ENCODE results near the gene PLEKHM2.

PLEKHM2 gene

DNA sequence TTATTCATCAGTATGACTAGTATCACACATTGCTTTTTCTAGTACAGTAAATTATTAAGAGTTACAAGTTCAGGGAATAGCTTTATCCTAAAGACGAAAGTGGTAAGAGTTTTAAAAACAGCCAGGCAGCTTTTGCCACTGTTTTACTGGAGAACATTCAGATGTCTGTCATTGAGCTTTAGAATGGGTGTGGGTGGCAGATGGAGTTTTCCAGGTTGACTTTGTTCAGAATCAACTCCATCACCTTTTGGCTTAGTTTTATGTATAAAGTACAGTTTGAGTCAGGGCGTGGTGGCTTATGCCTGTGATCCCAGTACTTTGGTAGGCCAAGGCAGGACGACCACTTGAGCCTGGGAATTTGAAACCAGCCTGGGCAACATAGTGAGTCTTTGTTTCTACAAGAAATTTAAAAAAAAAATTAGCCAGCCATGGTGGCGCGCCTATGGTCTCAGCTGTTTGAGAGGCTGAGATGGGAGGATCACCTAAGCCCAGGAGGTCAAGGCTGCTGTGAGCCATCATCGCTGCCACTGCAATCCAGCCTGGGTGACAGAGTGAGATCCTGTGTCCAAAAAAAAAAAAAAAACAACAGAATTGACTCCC lies 29.9 kb upstream of the PLEKHM2 start:
- H3K27ac ChIP-seq (ENCODE audit: insufficient read depth, low read length, poor library complexity, severe bottlenecking) = no peak overlapping the region
- H3K9me3 ChIP-seq (ENCODE audit: control insufficient read depth, low read length) = no peaks in the 10 kb centered on the region
- peaks cover 36% of the 10 kb centered on the region for H3K36me3 ChIP-seq (ENCODE audit: control insufficient read depth, insufficient read depth, low read length)
- H3K27me3 ChIP-seq (replicated peaks; ENCODE audit: control insufficient read depth, insufficient read depth, low read length, poor library complexity, severe bottlenecking) = no peaks in the 10 kb centered on the region
- H3K4me3 ChIP-seq (ENCODE audit: insufficient read depth, low read depth, low read length, poor library complexity, severe bottlenecking) = no peak overlapping the region
- DNase-seq = no peak
- no peaks in the 10 kb centered on the region for H3K4me1 ChIP-seq (ENCODE audit: control insufficient read depth, insufficient read depth, low read length, poor library complexity, severe bottlenecking)

DNA sequence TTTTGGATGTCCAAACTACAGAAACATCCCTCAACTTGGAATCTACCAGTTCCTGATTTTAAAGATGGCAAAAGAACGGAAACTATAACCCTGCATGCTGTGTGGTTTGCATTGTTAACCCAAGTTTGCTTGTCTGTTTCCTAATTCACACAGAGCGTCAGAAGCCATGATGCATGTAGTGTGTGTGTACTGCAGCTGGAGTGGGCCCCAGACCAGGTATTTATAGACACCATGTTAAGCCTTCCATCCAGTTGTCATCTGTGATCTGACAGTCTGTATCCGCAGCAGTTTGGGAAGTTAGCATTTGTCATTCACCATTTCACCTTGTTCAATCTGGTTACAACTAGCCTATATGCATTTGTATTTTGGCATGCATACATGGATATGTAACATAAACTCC lies 27.7 kb upstream of the PLEKHM2 start:
- H3K27ac ChIP-seq (ENCODE audit: insufficient read depth, low read length, poor library complexity, severe bottlenecking) = no peak overlapping the region
- H3K4me1 ChIP-seq (ENCODE audit: control insufficient read depth, insufficient read depth, low read length, poor library complexity, severe bottlenecking) = no peaks in the 10 kb centered on the region
- no peaks in the 10 kb centered on the region for H3K9me3 ChIP-seq (ENCODE audit: control insufficient read depth, low read length)
- H3K36me3 ChIP-seq (ENCODE audit: control insufficient read depth, insufficient read depth, low read length) = peaks cover 52% of the 10 kb centered on the region
- no peaks in the 10 kb centered on the region for H3K27me3 ChIP-seq (replicated peaks; ENCODE audit: control insufficient read depth, insufficient read depth, low read length, poor library complexity, severe bottlenecking)
- no peak for DNase-seq
- no peak overlapping the region for H3K4me3 ChIP-seq (ENCODE audit: insufficient read depth, low read depth, low read length, poor library complexity, severe bottlenecking)

DNA sequence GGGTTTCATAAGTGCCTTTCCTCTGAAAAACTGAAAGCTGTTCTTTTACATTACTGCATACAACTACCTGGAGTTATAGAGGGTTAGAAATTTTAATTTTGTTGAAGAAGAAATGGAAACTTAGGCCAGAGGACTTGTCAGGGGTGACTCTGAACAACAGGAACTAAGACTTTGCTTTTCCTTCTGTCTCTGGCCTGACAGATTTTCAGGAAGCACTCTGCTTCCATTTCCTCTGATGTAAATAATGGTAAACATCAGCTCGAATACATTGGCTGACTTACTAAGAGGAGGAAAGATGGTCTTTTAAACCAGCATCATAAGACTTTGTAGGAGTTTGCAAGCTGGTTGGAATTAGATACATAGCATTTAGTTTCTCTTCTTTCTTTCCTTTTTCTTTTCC lies 27.1 kb upstream of the PLEKHM2 start:
- Histone ChIP-seq H3K9me3 (ENCODE audit: control insufficient read depth, low read length) (no peaks in the 10 kb centered on the region), H3K36me3 (ENCODE audit: control insufficient read depth, insufficient read depth, low read length) (peaks cover 52% of the 10 kb centered on the region), H3K4me3 (ENCODE audit: insufficient read depth, low read depth, low read length, poor library complexity, severe bottlenecking) (no peak overlapping the region), H3K4me1 (ENCODE audit: control insufficient read depth, insufficient read depth, low read length, poor library complexity, severe bottlenecking) (no peaks in the 10 kb centered on the region), H3K27ac (ENCODE audit: insufficient read depth, low read length, poor library complexity, severe bottlenecking) (no peak overlapping the region), H3K27me3 (replicated peaks; ENCODE audit: control insufficient read depth, insufficient read depth, low read length, poor library complexity, severe bottlenecking) (no peaks in the 10 kb centered on the region)
- no peak for DNase-seq

DNA sequence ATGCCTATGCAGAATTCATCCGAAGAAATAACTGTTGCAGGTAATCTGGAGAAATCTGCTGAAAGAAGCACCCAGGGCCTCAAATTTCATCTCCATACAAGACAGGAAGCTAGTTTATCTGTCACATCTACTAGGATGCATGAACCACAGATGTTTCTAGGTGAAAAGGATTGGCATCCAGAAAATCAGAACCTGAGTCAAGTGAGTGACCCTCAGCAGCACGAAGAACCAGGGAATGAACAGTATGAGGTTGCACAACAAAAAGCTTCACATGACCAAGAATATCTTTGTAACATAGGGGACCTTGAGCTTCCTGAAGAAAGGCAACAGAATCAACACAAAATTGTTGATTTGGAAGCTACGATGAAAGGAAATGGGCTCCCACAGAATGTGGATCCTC lies 24.0 kb upstream of the PLEKHM2 start:
- peaks cover 51% of the 10 kb centered on the region for H3K36me3 ChIP-seq (ENCODE audit: control insufficient read depth, insufficient read depth, low read length)
- DNase-seq = no peak
- H3K4me1 ChIP-seq (ENCODE audit: control insufficient read depth, insufficient read depth, low read length, poor library complexity, severe bottlenecking) = no peaks in the 10 kb centered on the region
- H3K4me3 ChIP-seq (ENCODE audit: insufficient read depth, low read depth, low read length, poor library complexity, severe bottlenecking) = no peak overlapping the region
- H3K27ac ChIP-seq (ENCODE audit: insufficient read depth, low read length, poor library complexity, severe bottlenecking) = no peak overlapping the region
- no peaks in the 10 kb centered on the region for H3K9me3 ChIP-seq (ENCODE audit: control insufficient read depth, low read length)
- no peaks in the 10 kb centered on the region for H3K27me3 ChIP-seq (replicated peaks; ENCODE audit: control insufficient read depth, insufficient read depth, low read length, poor library complexity, severe bottlenecking)

DNA sequence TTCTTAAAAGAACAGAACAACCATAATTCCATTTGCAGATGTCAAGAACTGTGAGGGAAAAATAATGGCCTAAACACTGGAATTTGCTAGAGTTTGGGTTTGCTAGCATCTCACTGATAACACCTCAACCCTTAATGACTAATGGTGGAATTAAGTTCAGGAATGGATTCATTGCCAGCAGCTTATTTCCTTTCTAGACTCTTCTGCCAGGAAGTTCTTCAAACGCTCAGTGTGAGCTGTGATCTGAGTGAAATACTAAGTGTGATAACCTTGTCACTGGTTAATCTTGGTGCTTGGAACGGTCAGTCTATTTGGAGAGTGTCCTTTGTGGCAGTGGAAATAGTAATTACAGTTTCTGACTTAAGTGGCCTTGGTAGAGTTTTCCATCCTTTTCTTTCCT lies 21.6 kb upstream of the PLEKHM2 start:
- H3K4me1 ChIP-seq (ENCODE audit: control insufficient read depth, insufficient read depth, low read length, poor library complexity, severe bottlenecking) = no peaks in the 10 kb centered on the region
- no peaks in the 10 kb centered on the region for H3K27me3 ChIP-seq (replicated peaks; ENCODE audit: control insufficient read depth, insufficient read depth, low read length, poor library complexity, severe bottlenecking)
- H3K4me3 ChIP-seq (ENCODE audit: insufficient read depth, low read depth, low read length, poor library complexity, severe bottlenecking) = no peak overlapping the region
- no peak for DNase-seq
- peaks cover 36% of the 10 kb centered on the region for H3K36me3 ChIP-seq (ENCODE audit: control insufficient read depth, insufficient read depth, low read length)
- no peak overlapping the region for H3K27ac ChIP-seq (ENCODE audit: insufficient read depth, low read length, poor library complexity, severe bottlenecking)
- H3K9me3 ChIP-seq (ENCODE audit: control insufficient read depth, low read length) = no peaks in the 10 kb centered on the region

DNA sequence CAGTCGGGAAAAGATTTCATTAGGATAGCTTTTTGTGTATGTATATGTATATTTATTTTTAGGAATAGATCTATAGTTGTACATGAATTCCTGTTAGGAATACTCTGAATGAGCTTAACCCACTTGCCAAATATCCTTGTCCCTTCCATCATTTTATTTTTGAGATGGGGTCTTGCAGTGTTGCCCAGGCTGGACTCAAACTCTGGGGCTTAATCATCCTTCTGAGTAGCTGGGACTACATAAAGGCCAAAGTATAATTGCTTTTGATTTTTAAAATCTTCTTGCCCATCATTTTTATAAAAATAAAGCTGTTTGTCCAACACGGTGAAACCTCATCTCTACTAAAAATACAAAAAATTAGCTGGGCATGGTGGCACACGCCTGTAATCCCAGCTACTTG lies 20.2 kb upstream of the PLEKHM2 start:
- no peaks in the 10 kb centered on the region for H3K4me1 ChIP-seq (ENCODE audit: control insufficient read depth, insufficient read depth, low read length, poor library complexity, severe bottlenecking)
- no peak overlapping the region for H3K27ac ChIP-seq (ENCODE audit: insufficient read depth, low read length, poor library complexity, severe bottlenecking)
- no peaks in the 10 kb centered on the region for H3K27me3 ChIP-seq (replicated peaks; ENCODE audit: control insufficient read depth, insufficient read depth, low read length, poor library complexity, severe bottlenecking)
- DNase-seq = no peak
- H3K36me3 ChIP-seq (ENCODE audit: control insufficient read depth, insufficient read depth, low read length) = peaks cover 32% of the 10 kb centered on the region
- H3K9me3 ChIP-seq (ENCODE audit: control insufficient read depth, low read length) = no peaks in the 10 kb centered on the region
- H3K4me3 ChIP-seq (ENCODE audit: insufficient read depth, low read depth, low read length, poor library complexity, severe bottlenecking) = no peak overlapping the region

DNA sequence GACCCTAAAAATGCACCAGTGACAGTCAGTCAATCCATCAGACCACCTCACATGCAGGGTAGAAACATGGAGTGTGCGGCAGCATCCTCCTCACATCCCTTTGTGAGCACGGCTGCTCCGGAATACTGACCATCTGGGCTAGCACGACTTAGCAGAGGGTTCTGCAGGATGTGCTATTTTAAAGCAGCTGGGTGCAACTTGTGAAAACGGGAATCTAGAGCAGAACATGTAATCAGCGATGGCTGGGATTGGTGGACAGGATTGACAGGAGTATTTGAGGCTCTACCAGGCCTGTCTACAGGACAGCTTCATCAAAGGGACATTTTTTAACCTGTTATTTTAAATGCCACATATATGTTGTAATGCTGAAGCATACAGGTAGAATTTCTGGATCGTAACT lies 16.8 kb upstream of the PLEKHM2 start:
- Histone ChIP-seq H3K9me3 (ENCODE audit: control insufficient read depth, low read length) (no peaks in the 10 kb centered on the region), H3K4me1 (ENCODE audit: control insufficient read depth, insufficient read depth, low read length, poor library complexity, severe bottlenecking) (no peaks in the 10 kb centered on the region), H3K27me3 (replicated peaks; ENCODE audit: control insufficient read depth, insufficient read depth, low read length, poor library complexity, severe bottlenecking) (no peaks in the 10 kb centered on the region), H3K4me3 (ENCODE audit: insufficient read depth, low read depth, low read length, poor library complexity, severe bottlenecking) (no peak overlapping the region), H3K36me3 (ENCODE audit: control insufficient read depth, insufficient read depth, low read length) (no peaks in the 10 kb centered on the region), H3K27ac (ENCODE audit: insufficient read depth, low read length, poor library complexity, severe bottlenecking) (no peak overlapping the region)
- no peak for DNase-seq

DNA sequence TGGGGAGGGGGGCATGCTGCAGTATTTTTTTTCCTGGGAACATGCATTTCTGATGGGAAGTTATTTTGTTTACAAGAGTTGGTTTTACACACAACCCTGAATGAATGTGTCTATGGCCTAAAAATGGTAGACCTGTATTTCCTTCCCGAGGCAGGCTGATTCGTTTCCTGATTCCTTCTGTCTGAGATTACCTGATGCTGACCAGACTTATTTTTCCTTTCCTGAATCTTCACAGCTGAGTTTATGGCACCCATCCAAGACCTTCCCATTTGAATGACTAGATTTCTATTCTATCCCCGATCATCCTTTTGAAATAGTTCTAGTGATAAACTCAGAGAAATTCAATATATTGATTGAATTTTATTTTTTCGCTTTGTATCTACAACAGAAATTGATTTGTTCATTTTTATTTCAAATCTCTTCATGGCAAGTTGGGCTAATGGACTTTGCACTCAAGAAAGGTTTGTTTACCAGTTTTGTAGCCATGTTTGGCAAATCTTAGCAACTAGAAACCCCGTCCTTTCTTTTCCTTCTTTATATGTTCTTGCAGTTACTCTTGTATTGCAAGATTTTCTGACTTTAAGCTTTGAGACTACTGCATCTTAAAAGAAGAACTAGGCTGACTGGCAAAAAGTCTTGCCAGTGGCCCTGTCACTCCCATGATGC lies 15.9 kb upstream of the PLEKHM2 start:
- Histone ChIP-seq H3K27me3 (replicated peaks; ENCODE audit: control insufficient read depth, insufficient read depth, low read length, poor library complexity, severe bottlenecking) (no peaks in the 10 kb centered on the region), H3K4me3 (ENCODE audit: insufficient read depth, low read depth, low read length, poor library complexity, severe bottlenecking) (no peak overlapping the region), H3K36me3 (ENCODE audit: control insufficient read depth, insufficient read depth, low read length) (no peaks in the 10 kb centered on the region), H3K9me3 (ENCODE audit: control insufficient read depth, low read length) (no peaks in the 10 kb centered on the region), H3K4me1 (ENCODE audit: control insufficient read depth, insufficient read depth, low read length, poor library complexity, severe bottlenecking) (no peaks in the 10 kb centered on the region), H3K27ac (ENCODE audit: insufficient read depth, low read length, poor library complexity, severe bottlenecking) (no peak overlapping the region)
- DNase-seq = no peak

DNA sequence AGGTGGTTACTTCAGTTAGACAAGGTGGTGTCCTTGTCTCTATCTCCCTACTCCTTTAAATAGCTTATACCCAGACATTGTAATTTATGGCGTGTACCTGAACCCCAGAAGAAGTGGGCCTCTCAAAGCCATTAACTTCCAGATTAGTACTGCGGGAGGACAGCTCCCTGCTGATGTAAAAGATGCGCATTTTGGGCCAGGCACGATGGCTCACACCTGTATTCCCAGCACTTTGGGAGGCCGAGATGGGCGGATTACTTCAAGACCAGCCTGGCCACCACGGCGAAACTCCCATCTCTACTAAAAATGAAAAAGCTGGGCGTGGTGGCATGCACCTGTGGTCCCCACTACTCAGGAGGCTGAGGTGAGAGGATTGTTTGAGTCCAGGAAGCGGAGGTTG lies 15.0 kb upstream of the PLEKHM2 start:
- Histone ChIP-seq H3K27ac (ENCODE audit: insufficient read depth, low read length, poor library complexity, severe bottlenecking) (no peak overlapping the region), H3K9me3 (ENCODE audit: control insufficient read depth, low read length) (no peaks in the 10 kb centered on the region), H3K4me3 (ENCODE audit: insufficient read depth, low read depth, low read length, poor library complexity, severe bottlenecking) (no peak overlapping the region), H3K36me3 (ENCODE audit: control insufficient read depth, insufficient read depth, low read length) (no peaks in the 10 kb centered on the region), H3K4me1 (ENCODE audit: control insufficient read depth, insufficient read depth, low read length, poor library complexity, severe bottlenecking) (no peaks in the 10 kb centered on the region), H3K27me3 (replicated peaks; ENCODE audit: control insufficient read depth, insufficient read depth, low read length, poor library complexity, severe bottlenecking) (no peaks in the 10 kb centered on the region)
- no peak for DNase-seq

DNA sequence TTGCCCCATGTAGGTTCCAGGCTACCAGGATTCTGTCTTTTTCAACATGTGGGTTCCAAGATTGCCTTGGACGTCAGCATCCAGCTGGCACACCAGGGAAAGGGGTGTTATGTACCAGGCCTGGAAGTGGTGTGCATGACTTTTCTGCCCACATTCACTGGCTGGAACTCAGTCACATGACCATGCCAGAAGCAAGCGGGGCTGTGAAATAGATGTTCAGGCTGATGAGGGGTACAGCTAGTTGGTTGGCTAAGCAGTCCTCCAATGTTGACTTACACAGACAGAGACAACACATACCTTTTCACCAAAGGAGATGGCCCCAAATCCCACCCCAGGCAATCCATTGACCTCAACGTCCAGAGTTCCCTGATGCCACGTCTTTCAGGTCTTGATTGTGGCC lies 14.3 kb upstream of the PLEKHM2 start:
- no peak for DNase-seq
- Histone ChIP-seq H3K9me3 (ENCODE audit: control insufficient read depth, low read length) (no peaks in the 10 kb centered on the region), H3K27ac (ENCODE audit: insufficient read depth, low read length, poor library complexity, severe bottlenecking) (no peak overlapping the region), H3K27me3 (replicated peaks; ENCODE audit: control insufficient read depth, insufficient read depth, low read length, poor library complexity, severe bottlenecking) (no peaks in the 10 kb centered on the region), H3K4me1 (ENCODE audit: control insufficient read depth, insufficient read depth, low read length, poor library complexity, severe bottlenecking) (no peaks in the 10 kb centered on the region), H3K4me3 (ENCODE audit: insufficient read depth, low read depth, low read length, poor library complexity, severe bottlenecking) (no peak overlapping the region), H3K36me3 (ENCODE audit: control insufficient read depth, insufficient read depth, low read length) (no peaks in the 10 kb centered on the region)

Data from effector memory CD4-positive, alpha-beta T cell (primary cell).